Non-pigmented ciliary epithelial cell (primary cell): ENCODE results near the gene DYNLT2.
"Not testable (repeated sequence)": the region's sequence is repeated elsewhere in the genome, so short reads cannot be mapped to it uniquely, and the experiment has no call there.

Source experiments
- DNase-seq: peaks from one replicate; pipeline ENCODE4 v3.0.0-alpha.2; 2010; ENCODE audit warnings: low read depth

Gene DYNLT2

GRCh38 chr6:169783971-169784820, 32.8 kb upstream of the DYNLT2 start:
- DNase-seq, result no peak

GRCh38 chr6:169783401-169783800, 32.0 kb upstream of the DYNLT2 start:
- no peak for DNase-seq

- no peak for DNase-seq
These were observed 31.6 kb upstream of the DYNLT2 start for GRCh38 chr6:169782966-169783365.

GRCh38 chr6:169780571-169781091, 29.3 kb upstream of the DYNLT2 start:
- DNase-seq, result peak; percentile 57

- DNase-seq, result no peak
These were observed 28.5 kb upstream of the DYNLT2 start for GRCh38 chr6:169779896-169780295.

- no peak for DNase-seq
These were observed 27.9 kb upstream of the DYNLT2 start for GRCh38 chr6:169779092-169779815.

GRCh38 chr6:169778646-169779045, 27.3 kb upstream of the DYNLT2 start:
- DNase-seq, result no peak

GRCh38 chr6:169777896-169778295, 26.5 kb upstream of the DYNLT2 start:
- DNase-seq, result no peak

GRCh38 chr6:169776379-169776778, 25.0 kb upstream of the DYNLT2 start:
- no peak for DNase-seq

- DNase-seq, result no peak
These were observed 23.9 kb upstream of the DYNLT2 start for GRCh38 chr6:169775321-169775720.

- no peak for DNase-seq
These were observed 23.0 kb upstream of the DYNLT2 start for GRCh38 chr6:169774347-169774746.

- DNase-seq, result no peak
These were observed 15.8 kb upstream of the DYNLT2 start for GRCh38 chr6:169766921-169767736.

- no peak for DNase-seq
These were observed 14.9 kb upstream of the DYNLT2 start for GRCh38 chr6:169766232-169766631.

GRCh38 chr6:169765789-169766188, 14.4 kb upstream of the DYNLT2 start:
- not testable (repeated sequence) for DNase-seq

GRCh38 chr6:169763881-169764280, 12.5 kb upstream of the DYNLT2 start:
- DNase-seq, result no peak

- DNase-seq, result no peak
These were observed 11.9 kb upstream of the DYNLT2 start for GRCh38 chr6:169763308-169763707.

GRCh38 chr6:169755162-169755561, 3.8 kb upstream of the DYNLT2 start:
- DNase-seq, result no peak

GRCh38 chr6:169752074-169752623, 777 bp upstream of the DYNLT2 start:
- DNase-seq, result no peak

- no peak for DNase-seq
These were observed 4.8 kb downstream of the DYNLT2 start for GRCh38 chr6:169746556-169746955.

- DNase-seq, result no peak
These were observed 6.0 kb downstream of the DYNLT2 start for GRCh38 chr6:169745405-169745804.

GRCh38 chr6:169741344-169741743, 10.0 kb downstream of the DYNLT2 start:
- no peak for DNase-seq

- no peak for DNase-seq
These were observed 12.3 kb downstream of the DYNLT2 start for GRCh38 chr6:169738976-169739529.
